Measurements from ENCODE around the gene ADIG. TPM values are rescaled to one million over a fixed set of nuclear protein-coding genes. Genes with fewer than 3 reads are reported as not detected.

The ADIG gene
- total RNA-seq, 2 donors from 2014 or later: not detected

DNA sequence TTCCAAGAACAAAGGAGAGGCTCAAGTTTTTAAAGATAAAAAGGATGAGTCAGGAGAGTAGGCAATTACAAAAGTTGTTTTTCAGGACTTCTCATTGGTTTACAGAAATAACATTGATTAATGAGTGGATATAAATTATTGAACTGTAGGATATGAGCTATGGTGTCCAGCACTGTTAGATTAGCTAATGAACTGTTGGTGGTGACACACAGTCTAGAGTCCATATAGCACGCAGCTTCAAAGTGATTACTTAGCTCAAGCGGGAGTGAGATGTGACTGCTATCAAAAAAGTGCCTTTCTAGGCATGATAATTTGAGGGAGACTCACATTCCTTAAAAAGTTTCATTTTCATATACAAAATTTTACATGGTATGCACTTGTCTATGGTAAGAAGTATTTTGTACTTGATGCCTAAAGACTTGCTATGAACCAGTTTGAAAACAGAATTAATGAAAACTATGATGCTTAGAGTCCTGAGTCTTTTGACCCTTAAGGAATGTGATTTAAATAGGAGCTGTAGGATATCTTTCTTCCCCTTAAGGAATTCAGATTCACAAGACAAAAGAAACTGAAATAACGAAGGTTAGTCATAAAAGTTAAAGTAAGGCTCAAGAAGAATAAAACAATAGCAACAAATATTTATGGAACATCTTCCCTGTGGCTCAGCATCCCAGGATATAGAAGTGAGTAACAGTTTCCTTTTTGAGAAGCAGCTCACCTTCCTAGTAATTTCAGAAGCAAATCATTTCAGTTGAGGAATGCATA is 22.2 kb upstream of the ADIG start:
- peak overlapping the region; percentile 11 for H3K27ac Mint-ChIP-seq
- no peak for ATAC-seq (replicated peaks)
- H3K27me3 Mint-ChIP-seq: no peaks in the 10 kb centered on the region
- no peaks in the 10 kb centered on the region for H3K9me3 Mint-ChIP-seq
- no peaks in the 10 kb centered on the region for H3K4me1 Mint-ChIP-seq
- H3K4me3 Mint-ChIP-seq: no peak overlapping the region
- peaks cover 12% of the 10 kb centered on the region for H3K36me3 Mint-ChIP-seq (ENCODE audit: low read depth)

DNA sequence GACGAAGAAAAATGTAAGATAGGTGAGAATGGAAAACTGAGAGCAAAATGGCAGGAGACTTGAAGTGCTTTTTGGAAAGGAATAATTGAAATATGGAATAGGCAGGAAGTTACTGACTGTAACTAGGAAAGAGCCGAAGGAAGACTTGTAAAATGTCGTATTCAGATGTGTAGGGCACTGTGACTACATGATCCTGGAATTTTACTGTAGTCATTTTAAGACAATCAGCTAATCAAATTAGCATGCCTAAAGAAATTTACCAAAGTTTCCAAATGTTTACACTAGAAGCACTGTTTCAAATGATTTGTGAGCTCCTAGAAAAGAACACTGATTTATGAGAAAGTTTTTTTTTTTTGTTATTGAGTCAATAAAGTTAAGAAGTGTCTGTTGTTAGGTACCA is 21.2 kb upstream of the ADIG start:
- ATAC-seq (replicated peaks): no peak
- H3K4me3 Mint-ChIP-seq: no peak overlapping the region
- H3K4me1 Mint-ChIP-seq: no peaks in the 10 kb centered on the region
- no peaks in the 10 kb centered on the region for H3K27me3 Mint-ChIP-seq
- H3K36me3 Mint-ChIP-seq (ENCODE audit: low read depth): peaks cover 22% of the 10 kb centered on the region
- H3K27ac Mint-ChIP-seq: peak overlapping the region; percentile 11
- H3K9me3 Mint-ChIP-seq: no peaks in the 10 kb centered on the region

DNA sequence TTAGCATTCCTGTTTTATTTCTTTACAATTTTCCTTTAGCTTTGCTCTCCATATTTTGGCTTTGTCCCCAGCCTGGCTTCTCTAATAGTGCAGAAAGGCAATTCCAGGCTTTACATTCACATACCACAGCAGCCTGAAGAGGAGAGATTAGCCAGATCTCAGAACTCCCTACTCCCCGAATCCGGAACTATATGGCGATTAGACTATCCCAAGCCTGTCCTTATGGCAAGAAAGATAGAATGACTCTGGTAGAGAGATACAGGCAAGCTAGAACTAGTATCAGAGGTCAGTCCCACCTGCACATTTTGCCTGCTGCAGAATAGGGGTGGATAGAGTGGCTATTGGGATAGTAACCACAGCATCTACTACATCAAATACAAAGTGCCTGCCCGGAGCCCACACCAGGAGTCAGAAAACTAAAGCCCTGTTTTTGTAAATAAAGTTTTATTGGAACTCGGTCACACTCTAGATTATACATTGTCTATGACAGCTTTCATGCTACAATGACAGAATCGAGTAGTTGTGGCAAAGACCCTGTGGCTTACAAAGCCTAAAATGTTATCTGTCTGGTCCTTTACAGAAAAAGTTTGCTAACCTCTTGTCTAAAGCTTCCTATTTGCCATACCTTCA is 17.1 kb upstream of the ADIG start:
- no peaks in the 10 kb centered on the region for H3K4me1 Mint-ChIP-seq
- no peaks in the 10 kb centered on the region for H3K9me3 Mint-ChIP-seq
- ATAC-seq (replicated peaks): no peak
- peaks cover 64% of the 10 kb centered on the region for H3K36me3 Mint-ChIP-seq (ENCODE audit: low read depth)
- no peak overlapping the region for H3K4me3 Mint-ChIP-seq
- H3K27me3 Mint-ChIP-seq: no peaks in the 10 kb centered on the region
- peak overlapping the region; percentile 13 for H3K27ac Mint-ChIP-seq

GRCh38 chr20:38564680-38565079 is 16.3 kb upstream of the ADIG start:
- H3K4me1 Mint-ChIP-seq: no peaks in the 10 kb centered on the region
- no peak for ATAC-seq (replicated peaks)
- no peaks in the 10 kb centered on the region for H3K27me3 Mint-ChIP-seq
- H3K4me3 Mint-ChIP-seq: no peak overlapping the region
- peak overlapping the region; percentile 13 for H3K27ac Mint-ChIP-seq
- H3K36me3 Mint-ChIP-seq (ENCODE audit: low read depth): peaks cover 71% of the 10 kb centered on the region
- H3K9me3 Mint-ChIP-seq: no peaks in the 10 kb centered on the region

DNA sequence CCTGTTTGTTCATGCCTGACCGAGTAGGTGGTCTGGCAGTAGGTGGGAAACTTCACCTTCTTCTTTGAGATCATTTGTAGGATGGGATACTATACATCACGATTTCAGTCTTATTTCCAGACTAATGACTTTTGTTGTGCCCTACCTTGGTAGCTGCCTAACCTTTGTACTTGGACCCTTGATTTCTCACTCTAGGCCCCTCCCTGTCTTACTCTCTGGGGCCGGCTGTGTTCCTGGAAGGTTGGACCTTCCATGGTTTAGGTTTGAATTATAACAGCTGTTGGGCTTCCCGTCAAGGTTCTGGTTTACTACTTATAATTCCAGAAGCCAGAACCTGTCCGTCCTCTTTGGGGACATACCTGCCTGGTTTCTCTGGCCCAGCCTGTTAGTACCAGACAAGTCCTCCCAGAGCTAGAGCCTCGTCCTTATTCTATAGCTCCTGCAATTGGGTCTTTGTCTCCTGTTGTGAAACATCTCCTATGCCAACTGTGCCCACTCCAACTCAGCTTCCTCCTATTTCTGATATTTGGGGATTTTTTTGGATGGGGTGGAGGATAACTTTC is 14.9 kb upstream of the ADIG start:
- no peak overlapping the region for H3K27ac Mint-ChIP-seq
- H3K27me3 Mint-ChIP-seq: no peaks in the 10 kb centered on the region
- peaks cover 86% of the 10 kb centered on the region for H3K36me3 Mint-ChIP-seq (ENCODE audit: low read depth)
- H3K9me3 Mint-ChIP-seq: no peaks in the 10 kb centered on the region
- H3K4me3 Mint-ChIP-seq: no peak overlapping the region
- no peak for ATAC-seq (replicated peaks)
- no peaks in the 10 kb centered on the region for H3K4me1 Mint-ChIP-seq

DNA sequence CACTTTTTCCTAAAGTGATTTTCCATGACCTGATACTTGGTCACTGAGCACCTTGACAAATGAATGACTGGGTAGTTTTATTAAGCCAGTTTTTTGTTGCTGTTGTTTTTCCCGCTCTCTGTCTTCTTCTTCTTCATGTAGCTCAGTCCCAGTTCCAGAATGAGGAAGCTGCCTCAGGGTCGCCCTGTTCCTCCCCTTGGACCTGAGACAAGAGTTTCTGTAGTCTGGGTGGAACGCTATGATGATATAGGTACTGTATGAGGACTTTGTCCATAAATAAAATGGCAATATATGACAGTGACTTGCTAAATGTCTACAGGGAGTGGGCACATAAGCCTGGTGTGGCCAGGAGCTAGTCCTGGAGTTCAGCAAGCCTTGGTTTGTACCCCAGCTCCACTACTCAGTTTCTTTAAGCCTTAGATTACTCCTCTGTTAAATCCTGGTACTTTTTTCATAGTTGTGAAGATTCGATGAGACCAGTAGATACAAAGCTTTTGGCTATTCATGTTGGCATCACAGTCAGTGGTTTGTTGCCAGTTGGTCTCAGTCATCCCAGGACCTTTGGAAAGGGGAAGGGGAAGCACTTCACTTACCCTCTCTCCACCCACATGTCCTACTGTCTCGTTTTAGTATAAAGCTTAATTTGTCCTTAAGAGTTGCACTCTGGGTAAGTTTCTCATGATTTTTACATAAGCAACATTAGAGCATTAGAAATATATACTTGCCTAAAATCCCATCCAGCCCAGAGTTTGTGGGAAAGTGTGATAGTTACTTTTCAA is 11.1 kb upstream of the ADIG start:
- Mint-ChIP-seq H3K9me3 (no peaks in the 10 kb centered on the region), H3K4me3 (no peak overlapping the region), H3K27ac (peak overlapping the region; percentile 60), H3K27me3 (no peaks in the 10 kb centered on the region), H3K36me3 (ENCODE audit: low read depth) (peaks cover 94% of the 10 kb centered on the region), H3K4me1 (no peaks in the 10 kb centered on the region)
- ATAC-seq (replicated peaks): no peak

DNA sequence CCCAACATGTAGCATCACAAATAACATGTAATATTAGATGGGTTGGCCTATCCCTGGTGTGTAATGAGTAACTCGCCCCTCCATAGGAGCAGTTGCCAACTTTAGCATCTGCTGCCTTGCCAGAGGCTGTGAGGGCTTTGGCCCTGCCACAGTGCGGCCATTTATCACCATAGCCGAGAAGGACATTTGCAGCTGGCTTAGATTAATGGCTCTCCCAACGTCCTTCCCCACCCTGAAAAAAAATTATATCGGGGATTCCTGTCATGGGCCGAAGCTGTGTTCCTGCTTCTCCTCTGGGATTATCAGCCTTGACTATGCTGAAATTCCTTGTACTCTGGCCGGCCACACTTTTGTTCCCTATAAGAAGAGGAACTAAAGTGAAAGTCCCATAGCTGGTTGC is 7.6 kb upstream of the ADIG start:
- H3K4me1 Mint-ChIP-seq: no peaks in the 10 kb centered on the region
- no peak overlapping the region for H3K4me3 Mint-ChIP-seq
- peaks cover 80% of the 10 kb centered on the region for H3K36me3 Mint-ChIP-seq (ENCODE audit: low read depth)
- no peak overlapping the region for H3K27ac Mint-ChIP-seq
- H3K27me3 Mint-ChIP-seq: no peaks in the 10 kb centered on the region
- no peaks in the 10 kb centered on the region for H3K9me3 Mint-ChIP-seq
- no peak for ATAC-seq (replicated peaks)

- Mint-ChIP-seq H3K27me3 (no peaks in the 10 kb centered on the region), H3K27ac (peak overlapping the region; percentile 36)
- ATAC-seq (replicated peaks): no peak
Measured at GRCh38 chr20:38579219-38579910, 1.6 kb upstream of the ADIG start.

DNA sequence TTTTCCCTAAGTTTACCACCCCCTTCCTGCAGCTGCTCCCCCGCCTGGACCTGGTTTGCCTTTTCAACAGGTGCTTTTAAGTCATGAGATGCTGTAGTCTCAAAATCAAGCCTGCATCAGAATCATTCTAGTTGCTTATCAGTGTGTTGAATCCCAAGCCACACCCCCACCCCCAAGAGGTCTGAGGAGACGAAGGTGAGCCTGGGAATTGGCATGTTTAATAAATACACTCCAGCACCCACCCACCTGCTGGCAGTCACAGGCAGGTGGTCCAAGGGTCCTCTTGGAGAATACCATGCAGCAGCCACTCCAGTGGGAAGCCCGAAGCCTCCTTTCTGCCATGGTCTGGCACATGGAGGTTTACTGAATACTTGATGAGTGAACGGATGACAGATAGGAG is 1.1 kb upstream of the ADIG start:
- peaks cover 21% of the 10 kb centered on the region for H3K36me3 Mint-ChIP-seq (ENCODE audit: low read depth)
- no peak for ATAC-seq (replicated peaks)
- H3K27ac Mint-ChIP-seq: no peak overlapping the region

More at GRCh38 chr20:38579219-38579910, 1.6 kb upstream of the ADIG start:
- H3K9me3 Mint-ChIP-seq: no peaks in the 10 kb centered on the region
- peaks cover 26% of the 10 kb centered on the region for H3K36me3 Mint-ChIP-seq (ENCODE audit: low read depth)
- no peak overlapping the region for H3K4me3 Mint-ChIP-seq
- H3K4me1 Mint-ChIP-seq: no peaks in the 10 kb centered on the region

GRCh38 chr20:38581830-38582358 is 897 bp downstream of the ADIG start:
- Mint-ChIP-seq H3K36me3 (ENCODE audit: low read depth) (peaks cover 2% of the 10 kb centered on the region), H3K9me3 (no peaks in the 10 kb centered on the region), H3K4me3 (no peak overlapping the region), H3K27ac (no peak overlapping the region), H3K4me1 (no peaks in the 10 kb centered on the region), H3K27me3 (no peaks in the 10 kb centered on the region)
- ATAC-seq (replicated peaks): no peak

More for the DNA sequence above, 1.1 kb upstream of the ADIG start:
- H3K4me1 Mint-ChIP-seq: no peaks in the 10 kb centered on the region
- no peaks in the 10 kb centered on the region for H3K27me3 Mint-ChIP-seq
- H3K4me3 Mint-ChIP-seq: no peak overlapping the region
- no peaks in the 10 kb centered on the region for H3K9me3 Mint-ChIP-seq

DNA sequence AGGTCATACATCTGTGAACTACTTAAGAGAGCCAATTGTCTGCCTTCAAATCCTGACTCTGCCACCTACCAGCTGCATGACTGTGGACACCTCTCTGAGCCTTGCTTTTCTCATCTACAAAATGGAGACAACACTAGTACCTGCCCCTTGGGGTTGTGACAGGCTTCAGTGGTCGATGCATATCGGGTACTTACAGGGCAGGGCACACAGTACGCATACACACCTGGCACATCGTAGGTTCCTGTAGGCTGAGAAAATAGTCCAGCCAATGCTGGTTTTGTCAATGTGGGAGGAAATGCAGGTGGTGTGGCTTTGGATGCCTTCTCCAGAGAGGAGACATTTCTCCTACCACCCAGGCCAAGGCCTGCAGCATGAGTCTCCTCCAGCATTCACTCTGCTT is 2.3 kb downstream of the ADIG start:
- no peak overlapping the region for H3K27ac Mint-ChIP-seq
- no peak for ATAC-seq (replicated peaks)
- no peaks in the 10 kb centered on the region for H3K27me3 Mint-ChIP-seq

GRCh38 chr20:38584099-38584763 is 3.2 kb downstream of the ADIG start:
- Mint-ChIP-seq H3K27me3 (no peaks in the 10 kb centered on the region), H3K4me3 (no peak overlapping the region), H3K9me3 (no peaks in the 10 kb centered on the region), H3K27ac (no peak overlapping the region), H3K36me3 (ENCODE audit: low read depth) (no peaks in the 10 kb centered on the region), H3K4me1 (no peaks in the 10 kb centered on the region)
- no peak for ATAC-seq (replicated peaks)

More for the DNA sequence above, 2.3 kb downstream of the ADIG start:
- Mint-ChIP-seq H3K4me1 (no peaks in the 10 kb centered on the region), H3K36me3 (ENCODE audit: low read depth) (no peaks in the 10 kb centered on the region), H3K9me3 (no peaks in the 10 kb centered on the region), H3K4me3 (no peak overlapping the region)

GRCh38 chr20:38585404-38586180 is 4.6 kb downstream of the ADIG start:
- H3K4me1 Mint-ChIP-seq: no peaks in the 10 kb centered on the region
- no peaks in the 10 kb centered on the region for H3K9me3 Mint-ChIP-seq
- no peak overlapping the region for H3K27ac Mint-ChIP-seq
- H3K4me3 Mint-ChIP-seq: no peak overlapping the region
- H3K36me3 Mint-ChIP-seq (ENCODE audit: low read depth): no peaks in the 10 kb centered on the region
- ATAC-seq (replicated peaks): no peak
- no peaks in the 10 kb centered on the region for H3K27me3 Mint-ChIP-seq
